Sciatic nerve (tissue), 2 donors: ENCODE measurements around the gene NPIPB2. TPM values are rescaled to one million over a fixed set of nuclear protein-coding genes. Genes with fewer than 3 reads are reported as not detected.
"Not testable (repeated sequence)": the region's sequence is repeated elsewhere in the genome, so short reads cannot be mapped to it uniquely, and the experiment has no call there.

ENCODE experiments used
- ATAC-seq: fragments of 200-7000 bp; cut with Tn5 transposase; one replicate; pipeline ENCODE4 v1.9.1; 2020; ENCODE audit warnings: mild to moderate bottlenecking, moderate library complexity
- DNase-seq: peaks from one replicate; pipeline ENCODE4 v3.0.0-alpha.2; 2020; ENCODE audit warnings: low spot score
- intact Hi-C: fragments of 100-400 bp; cut with DNase I; formaldehyde crosslinking; loops from one replicate; pipeline ENCODE4 v1.14.2; 2022
- total RNA-seq: library from RNA; stranded (reverse); fragmentation: NEBNext Ultra II Directional; extraction: Animal tissue kit (Norgen Biotek cat#: 25700); gene quantifications from one replicate; pipeline ENCODE4 v1.2.1, GENCODE V29; 2021
- donor health status: DM: no; HTN: no; CAD: no.
- donor health status: DM: no; HTN: no; CAD: no.

Gene NPIPB2
- total RNA-seq, 1 donor from 2014 or later: 11.9 TPM

DNA sequence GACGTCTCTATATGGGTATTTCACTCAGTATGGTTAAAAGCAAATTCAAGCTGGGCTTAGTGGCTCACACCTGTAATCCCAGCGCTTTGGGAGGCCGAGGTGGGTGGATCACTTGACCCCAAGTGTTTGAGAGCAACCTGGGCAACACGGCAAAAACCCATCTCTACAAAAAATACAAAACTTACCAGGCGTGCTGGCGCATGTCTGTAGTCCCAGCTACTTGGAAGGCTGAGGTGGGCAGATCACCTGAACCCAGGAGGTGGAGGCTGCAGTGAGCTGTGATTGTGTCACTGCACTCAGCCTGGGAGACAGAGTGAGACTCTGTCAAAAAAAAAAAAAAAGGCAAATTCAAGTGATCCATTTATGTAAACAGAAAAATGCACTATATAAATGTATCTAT lies 21.9 kb upstream of the NPIPB2 start:
- ATAC-seq (no peak), DNase-seq (no peak)
- intact Hi-C loops: no loop called here

DNA sequence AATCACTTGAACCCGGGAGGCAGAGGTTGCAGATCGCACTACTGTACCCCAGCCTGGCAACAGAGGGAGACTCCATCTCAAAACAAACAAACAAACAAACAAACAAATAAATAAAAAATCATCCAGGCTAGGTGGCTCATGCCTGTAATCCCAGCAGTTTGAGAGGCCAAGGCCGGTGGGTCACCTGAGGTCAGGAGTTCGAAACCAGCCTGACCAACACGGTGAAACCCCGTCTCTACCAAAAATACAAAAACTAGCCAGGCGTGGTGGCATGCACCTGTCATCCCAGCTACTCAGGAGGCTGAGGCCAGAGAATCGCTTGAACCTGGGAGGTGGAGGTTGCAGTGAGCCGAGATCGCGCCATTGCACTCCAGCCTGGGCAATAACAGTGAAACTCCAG lies 21.1 kb upstream of the NPIPB2 start:
- DNase-seq, intact Hi-C loops, ATAC-seq: not testable (repeated sequence)

DNA sequence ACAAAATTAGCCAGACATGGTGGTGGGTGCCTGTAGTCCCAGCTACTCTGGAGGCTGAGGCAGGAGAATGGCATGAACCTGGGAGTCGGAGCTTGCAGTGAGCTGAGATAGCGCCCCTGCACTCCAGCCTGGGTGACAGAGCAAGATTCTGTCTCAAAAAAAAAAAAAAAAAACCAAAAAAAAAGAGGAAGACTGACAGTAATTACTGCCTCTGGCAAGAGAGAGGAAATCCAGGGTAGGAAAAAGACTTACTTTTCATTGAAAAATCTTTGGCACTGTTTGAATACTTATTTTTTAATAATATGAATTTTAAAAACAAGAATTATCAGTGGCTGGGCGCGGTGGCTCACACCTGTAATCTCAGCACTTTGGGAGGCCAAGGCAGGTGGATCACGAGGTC lies 20.6 kb upstream of the NPIPB2 start:
- ATAC-seq, intact Hi-C loops, DNase-seq: not testable (repeated sequence)

DNA sequence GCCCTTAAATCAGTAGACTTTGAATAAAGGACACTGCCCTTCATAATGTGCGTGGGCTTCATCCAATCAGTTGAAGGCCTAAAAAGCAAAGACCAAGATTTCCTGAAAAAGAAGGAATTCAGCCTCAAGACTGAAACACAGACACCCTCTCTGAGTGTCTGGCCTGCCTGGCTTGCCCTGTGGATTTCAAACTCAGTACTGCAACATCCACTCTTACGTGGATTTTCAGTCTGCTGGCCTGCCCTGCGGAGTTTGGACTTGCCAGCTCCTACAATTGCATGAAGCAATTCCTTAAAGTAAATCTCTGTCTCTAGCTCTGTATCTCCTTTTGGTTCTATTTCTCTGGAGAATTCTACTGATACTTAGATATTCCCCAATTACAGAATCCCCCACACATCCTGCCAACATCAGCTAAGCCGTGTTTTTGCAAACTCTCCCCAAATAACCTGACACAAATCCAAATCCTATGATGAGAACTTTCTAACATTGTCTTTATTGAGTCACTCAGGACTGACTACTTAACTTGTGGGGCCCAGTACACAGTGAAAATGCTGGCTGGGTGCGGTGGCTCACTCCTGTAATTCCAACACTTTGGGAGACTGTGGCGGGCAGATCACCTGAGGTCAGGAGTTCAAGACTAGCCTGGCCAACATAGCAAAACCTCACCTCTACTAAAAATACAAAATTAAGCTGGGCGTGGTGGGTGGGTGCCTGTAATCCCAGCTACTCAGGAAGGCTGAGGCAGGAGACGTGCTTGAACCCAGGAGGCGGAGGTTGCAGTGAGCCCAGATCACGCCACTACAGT lies 15.9 kb upstream of the NPIPB2 start:
- ATAC-seq: no peak
- intact Hi-C loops: no loop called here
- DNase-seq: no peak

DNA sequence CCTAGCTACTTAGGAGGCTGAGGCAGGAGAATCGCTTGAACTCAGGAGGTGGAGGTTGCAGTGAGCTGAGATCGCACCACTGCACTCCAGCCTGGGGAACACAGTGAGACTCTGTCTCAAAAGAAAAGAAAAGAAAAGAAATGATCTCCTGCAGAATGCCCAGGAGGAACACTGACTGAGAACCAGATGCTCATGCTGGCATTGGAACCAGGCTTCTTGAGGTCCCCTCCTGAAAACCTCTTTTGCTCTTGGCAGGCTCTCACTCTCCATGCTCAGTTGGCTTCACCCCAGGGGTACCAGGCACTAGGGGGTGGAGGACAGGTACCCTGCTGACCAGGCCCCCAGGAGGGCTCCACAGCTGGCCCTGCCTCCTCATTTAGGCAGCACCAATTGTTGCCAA lies 14.7 kb upstream of the NPIPB2 start:
- no peak for ATAC-seq
- intact Hi-C loops: no loop called here
- DNase-seq: no peak

DNA sequence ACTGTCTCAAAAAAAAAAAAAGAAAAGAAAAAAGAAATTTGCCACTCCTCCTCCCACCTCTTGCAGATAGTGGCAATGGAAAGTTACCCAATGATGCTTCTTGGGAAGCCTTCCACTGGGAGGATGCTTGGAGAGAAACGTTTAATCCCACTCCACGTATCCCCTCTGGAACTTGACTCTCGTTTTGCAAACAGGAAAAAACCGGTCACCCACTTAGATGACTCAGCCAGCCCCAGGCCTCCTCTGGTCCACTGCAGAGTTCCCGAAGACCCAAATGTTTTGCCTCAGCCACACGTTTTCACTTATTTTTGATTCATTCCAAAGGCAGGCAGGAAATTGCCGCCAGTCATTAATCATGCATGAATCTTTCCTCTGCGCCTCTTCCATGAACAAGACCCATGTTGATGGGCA lies 13.9 kb upstream of the NPIPB2 start:
- DNase-seq (no peak), ATAC-seq (no peak)
- intact Hi-C loops: no loop called here

DNA sequence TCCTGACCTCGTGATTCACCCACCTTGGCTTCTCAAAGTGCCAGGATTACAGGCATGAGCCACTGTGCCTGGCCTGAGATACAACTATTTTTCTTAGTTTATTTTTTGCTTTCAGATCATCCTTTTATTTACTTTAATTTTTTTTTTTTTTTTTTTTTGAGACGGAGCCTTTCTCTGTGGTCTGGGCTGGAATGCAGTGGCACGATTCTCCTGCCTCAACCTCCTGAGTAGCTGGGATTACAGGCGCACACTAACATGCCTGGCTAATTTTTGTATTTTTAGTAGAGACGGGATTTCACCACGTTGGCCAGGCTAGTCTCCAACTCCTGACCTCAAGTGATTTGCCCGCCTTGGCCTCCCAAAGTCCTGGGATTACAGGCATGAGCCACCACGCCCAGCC lies 11.7 kb upstream of the NPIPB2 start:
- DNase-seq, ATAC-seq, intact Hi-C loops: not testable (repeated sequence)

DNA sequence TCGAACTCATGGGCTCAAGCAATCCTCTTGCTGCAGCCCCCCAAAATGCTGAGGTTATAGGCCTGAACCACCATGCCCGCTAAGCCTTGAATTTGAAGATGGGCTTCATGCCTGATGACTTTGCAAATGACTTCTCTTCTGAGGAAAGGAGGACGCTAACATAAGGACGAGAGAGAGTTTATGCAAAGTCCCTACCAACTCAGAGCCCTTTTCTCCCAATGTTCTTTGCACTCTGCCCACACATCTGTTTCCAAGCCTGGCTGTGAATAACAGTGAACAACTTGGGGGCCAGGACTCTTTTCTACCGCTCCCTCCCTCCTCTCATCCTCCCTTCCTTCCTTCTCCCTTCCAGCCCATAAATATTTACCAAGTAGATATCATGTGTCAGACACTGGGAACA lies 8.5 kb upstream of the NPIPB2 start:
- DNase-seq: no peak
- intact Hi-C loops: no loop called here
- no peak for ATAC-seq

DNA sequence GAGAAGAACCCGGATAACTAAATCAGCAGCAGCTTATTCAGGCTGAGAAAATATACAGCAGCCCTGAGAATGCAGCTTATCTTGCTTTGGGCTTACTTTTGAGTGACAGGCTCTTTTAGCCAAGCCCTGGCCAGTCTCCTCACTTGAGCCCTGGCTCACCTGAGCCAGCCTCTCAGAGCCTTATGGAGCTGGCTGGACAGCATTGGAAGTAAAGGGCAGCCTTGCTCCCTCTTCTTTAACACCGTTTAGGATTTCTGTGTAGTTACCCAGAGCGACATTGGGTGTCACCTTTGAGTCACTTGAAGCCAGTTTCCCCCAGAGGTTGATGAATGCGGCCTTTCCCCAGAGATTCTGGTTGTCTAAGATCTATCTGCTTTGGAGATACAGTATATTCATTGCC lies 7.7 kb upstream of the NPIPB2 start:
- ATAC-seq: peak; percentile 62

DNA sequence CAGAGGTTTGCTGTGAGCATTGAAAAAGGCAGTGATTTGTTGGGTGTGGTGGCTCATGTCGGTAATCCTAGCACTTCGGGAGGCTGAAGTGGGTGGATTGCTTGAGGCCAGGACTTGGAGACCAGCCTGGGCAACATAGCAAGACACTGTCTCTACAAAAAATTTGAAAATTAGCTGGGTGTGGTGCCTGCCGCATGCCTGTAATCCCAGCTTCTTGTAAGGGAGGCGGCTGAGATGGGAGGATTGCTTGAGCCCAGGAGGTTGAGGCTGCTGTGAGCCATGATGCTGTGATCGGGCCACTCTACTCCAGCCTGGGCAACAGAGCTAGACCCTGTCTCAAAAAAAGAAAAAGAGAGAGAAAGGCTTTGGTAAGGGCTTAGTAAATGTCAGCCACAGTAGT lies 7.0 kb upstream of the NPIPB2 start:
- DNase-seq (no peak), ATAC-seq (no peak)
- intact Hi-C loops: no loop called here

More for the DNA sequence above, 7.7 kb upstream of the NPIPB2 start:
- no peak for DNase-seq
- intact Hi-C loops: no loop called here

DNA sequence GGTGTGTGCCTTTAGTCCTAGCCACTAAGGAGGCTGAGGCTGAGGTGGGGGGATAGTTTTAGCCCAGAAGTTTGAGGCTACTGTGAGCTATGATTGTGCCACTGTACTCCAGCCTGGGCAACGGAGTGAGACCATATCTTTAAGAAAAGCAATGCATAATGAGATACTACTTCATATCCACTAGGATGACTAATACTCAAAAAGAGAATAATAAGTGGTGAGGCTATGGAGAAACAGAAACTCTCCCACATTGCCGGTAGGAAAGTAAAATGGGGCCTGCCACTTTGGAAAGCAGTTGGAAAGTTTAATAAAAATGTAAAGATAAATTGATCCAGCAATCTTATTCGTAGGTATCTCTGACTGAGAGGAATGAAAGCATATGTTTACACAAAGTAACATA lies 4.6 kb upstream of the NPIPB2 start:
- ATAC-seq (no peak), DNase-seq (no peak)
- intact Hi-C loops: no loop called here

DNA sequence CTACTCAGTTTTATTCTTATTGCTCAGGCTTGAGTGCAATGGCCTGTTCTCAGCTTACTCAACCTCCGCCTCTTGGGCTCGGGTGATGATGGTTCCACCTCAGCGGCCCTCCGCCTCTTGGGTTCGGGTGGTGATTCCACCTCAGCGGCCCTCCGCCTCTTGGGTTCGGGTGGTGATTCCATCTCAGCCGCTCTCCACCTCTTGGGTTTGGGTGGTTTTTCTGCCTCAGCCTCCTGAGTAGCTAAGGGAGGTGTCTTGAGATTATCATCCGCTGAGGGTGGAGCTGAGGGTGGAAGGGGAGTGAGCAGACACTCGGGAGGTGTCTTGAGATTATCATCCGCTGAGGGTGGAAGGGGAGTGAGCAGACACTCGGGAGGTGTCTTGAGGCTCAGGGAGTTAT lies 14.5 kb downstream of the NPIPB2 start:
- intact Hi-C loops, ATAC-seq: not testable (repeated sequence)

DNA sequence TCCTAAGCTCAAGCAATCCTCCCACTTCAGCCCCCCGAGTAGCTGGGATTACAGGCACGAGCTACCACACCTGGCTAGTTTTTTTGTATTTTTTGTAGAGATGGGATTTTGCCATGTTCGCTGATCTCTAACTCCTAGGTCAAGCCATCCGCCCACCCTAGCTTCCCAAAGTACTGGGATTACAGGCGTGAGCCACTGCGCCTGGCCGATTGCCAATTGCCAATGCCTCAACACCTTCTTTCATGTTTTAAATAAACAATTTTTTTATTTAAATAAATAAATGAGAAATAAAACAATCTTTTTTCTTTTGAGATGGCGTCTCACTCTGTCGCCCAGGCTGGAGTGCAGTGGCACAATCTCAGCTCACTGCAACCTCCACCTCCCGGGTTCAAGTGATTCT lies 17.8 kb downstream of the NPIPB2 start:
- intact Hi-C loops, DNase-seq, ATAC-seq: not testable (repeated sequence)

More for the DNA sequence above, 14.5 kb downstream of the NPIPB2 start:
- not testable (repeated sequence) for DNase-seq

DNA sequence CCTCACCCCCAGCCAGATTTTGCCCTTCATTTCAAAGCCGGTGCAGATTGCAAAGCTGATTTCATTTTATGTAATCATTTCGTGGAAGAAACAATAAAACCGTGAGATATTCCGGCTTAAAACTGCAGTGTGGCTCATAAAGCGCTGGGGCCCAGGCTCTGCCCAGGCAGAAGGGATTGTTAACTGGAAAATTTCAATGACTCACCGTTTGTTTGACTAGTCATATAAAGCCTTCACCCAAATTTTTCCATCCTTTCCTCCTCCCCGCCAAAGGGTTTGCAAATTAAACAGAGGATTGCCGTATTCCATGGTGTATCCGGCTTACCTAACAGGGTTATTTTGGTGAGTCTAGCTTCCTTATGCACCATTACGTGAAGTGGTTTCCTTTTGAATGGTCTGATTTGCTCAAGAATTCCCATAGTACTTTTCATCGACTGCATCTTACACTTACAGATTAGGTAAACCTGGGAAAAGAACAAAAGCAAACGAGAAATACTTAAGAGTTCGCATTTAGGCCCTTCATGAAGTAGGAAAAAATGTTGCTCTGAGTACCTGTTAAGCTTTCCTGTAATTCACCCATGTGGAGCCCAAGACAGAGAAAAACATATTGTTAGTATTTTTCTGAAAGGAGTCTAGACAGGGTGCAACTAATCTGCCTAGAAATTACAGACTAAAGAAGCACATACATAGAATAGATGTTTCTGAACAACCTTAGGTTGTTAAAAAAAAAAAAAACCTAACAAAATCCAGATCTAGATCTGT lies 25.1 kb downstream of the NPIPB2 start:
- DNase-seq: no peak
- no peak for ATAC-seq
- intact Hi-C loops: no loop called here

DNA sequence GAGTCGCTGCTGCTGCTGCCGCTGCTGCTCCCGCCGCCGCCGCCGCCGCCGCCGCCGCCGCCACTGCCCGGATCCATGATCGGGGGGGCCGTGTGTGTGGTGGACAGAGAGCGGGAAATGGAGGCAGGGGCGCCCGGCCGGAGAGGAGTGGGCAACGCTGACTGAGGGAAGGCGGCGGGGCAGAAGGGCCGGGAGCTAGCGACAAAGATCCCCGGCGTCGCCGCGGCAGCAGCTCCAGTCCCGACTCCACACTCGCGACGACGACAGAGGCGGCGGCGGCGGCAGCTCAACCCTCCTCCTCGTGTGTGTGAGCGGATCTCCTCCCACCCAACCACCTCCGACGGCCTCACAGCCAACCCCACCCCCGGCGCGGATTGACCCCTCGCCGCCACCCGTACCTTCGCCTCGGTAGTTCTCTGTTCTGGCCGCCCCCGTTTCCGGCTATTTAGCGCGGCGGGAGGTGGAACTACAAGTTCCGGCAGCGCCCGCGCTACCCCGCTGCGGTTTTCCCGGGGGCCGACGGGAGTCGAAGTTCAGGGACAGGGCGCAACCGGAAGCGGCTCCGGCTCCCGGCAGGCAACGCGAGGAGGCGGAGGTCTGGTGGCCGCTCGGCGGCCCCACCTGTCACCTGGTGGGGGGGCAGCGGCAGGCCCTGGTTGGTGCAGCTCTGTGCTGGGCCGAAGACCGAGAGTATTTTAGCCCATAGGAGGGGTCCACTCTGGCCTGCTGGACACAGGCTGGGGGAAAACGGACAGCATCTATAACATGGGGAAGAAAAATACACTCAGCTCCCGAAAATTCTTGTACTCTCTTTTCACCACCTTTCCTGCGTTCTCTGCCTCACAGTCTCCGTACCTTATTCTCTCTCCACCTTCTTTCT lies 26.0 kb downstream of the NPIPB2 start, which contains the start of gene GSPT1:
Gene GSPT1, minus strand, starts transcription at position 313 of the 880 bp plus-strand sequence. Its CDS starts 236 bp downstream, at position 77.
- ATAC-seq: peak; percentile 99
- intact Hi-C loops: no loop called here
- DNase-seq: peak; percentile 99

DNA sequence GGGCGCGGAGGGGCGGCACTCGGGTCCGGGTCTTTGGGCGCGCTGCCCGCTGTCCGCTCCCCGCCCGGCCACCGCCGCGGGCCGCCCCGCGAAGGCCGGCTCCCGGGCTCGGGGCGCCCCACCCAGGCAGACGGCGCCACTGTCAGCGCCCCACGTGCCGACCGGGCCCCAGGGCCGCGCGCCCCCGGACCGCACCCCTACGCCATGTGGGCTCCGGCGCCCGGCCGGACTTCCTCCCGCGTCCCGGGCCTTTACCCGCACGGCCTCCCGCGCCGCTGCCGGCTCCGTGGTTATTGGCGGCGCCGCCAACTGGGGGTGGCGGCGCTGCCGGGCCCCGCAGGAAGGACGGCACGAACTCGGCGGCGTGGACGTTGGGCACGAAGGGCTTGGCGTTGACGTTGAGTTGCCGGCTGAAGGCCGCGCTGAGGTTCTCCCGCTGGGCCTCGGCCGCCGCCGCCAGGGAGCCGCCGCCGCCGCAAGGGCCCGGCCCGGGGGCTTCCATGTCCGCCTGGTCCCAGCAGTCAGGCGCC lies 26.7 kb downstream of the NPIPB2 start:
- intact Hi-C loops: no loop called here

DNA sequence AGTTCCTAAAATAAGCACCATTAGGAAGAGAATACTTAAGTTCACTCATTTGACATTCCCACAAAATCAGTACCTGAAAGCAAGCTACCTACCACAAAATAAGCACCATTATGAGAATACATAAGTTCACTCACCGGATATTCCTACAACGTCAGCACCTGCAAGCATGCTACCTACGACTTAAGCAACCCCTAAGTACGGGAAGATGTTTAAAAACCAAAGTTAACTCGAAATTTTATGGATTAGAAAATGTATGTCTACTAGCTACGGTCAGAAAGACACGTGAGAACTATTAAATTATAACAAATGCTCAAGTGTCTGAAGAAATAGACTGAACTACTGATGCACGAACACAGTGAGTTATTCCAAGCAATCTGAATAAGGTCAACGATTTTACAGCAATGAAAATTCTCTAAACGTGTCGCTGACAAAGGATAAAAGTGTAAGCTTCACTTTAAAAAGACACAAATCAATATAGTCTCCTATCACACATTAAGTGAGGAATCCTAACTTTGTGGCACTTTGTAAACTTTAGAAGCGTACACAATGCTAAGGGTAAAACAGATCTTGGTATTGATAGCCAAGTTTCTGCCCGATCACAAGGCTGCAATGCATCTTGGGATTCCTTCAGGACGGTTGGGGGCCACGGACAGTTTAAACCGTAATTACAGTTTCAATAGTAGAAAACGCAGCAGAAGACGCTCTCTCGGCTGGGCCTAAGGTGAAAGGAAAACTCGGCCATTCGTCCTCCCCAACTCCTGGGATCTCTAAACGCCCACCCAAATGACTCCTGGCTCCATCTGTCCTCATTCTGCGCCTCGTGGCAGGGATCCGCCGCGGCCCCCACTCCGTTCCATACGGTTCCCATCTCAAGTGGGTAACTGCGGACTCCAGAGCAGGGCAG lies 27.4 kb downstream of the NPIPB2 start:
- ATAC-seq: no peak
- peak; percentile 63 for DNase-seq
- intact Hi-C loops: no loop called here

More for the DNA sequence above, 26.7 kb downstream of the NPIPB2 start:
- peak; percentile 67 for DNase-seq
- ATAC-seq: no peak
